Fibroblast of lung (primary cell): ENCODE measurements around the gene ZNG1C.
"Not testable (repeated sequence)": the region's sequence is repeated elsewhere in the genome, so short reads cannot be mapped to it uniquely, and the experiment has no call there.

ENCODE experiments used
- CTCF ChIP-seq, 2 donors: IDR thresholded peaks in 1 of 2; conservative IDR thresholded peaks in 1 of 2; 1 replicate in 1 of 2; 2 replicates in 1 of 2; pipeline ENCODE4 v1.5.1; 2011 to 2012; ENCODE audit warnings: low read length in 2 of 2, control low read depth in 1 of 2, inconsistent platforms in 1 of 2, low read depth in 1 of 2, mild to moderate bottlenecking in 1 of 2
- EZH2 ChIP-seq: IDR thresholded peaks from 2 replicates; pipeline ENCODE4 v1.5.1; 2012; ENCODE audit warnings: low read length, control low read depth, mild to moderate bottlenecking; ENCODE audit errors: missing control alignments

- TF ChIP-seq CTCF (conservative IDR thresholded peaks at IDR 0.05 in 1 of 2, IDR thresholded peaks at IDR 0.05 in 1 of 2; ENCODE audit: low read depth in 1 of 2, low read length in 2 of 2); EZH2: not testable (repeated sequence)
These were observed 90.3 kb downstream of the ZNG1C start for GRCh38 chr9:68332122-68332521.
